T-helper 22 cell (primary cell): ENCODE measurements around the gene QRICH2.
"Not testable (repeated sequence)": the region's sequence is repeated elsewhere in the genome, so short reads cannot be mapped to it uniquely, and the experiment has no call there.

ENCODE experiments used
- DNase-seq: peaks from one replicate; pipeline ENCODE4 v3.0.0-alpha.2; 2020; ENCODE audit warnings: low read depth

The QRICH2 gene

GRCh38 chr17:76246080-76247066 lies 61.7 kb downstream of the QRICH2 start:
- DNase-seq, result no peak

GRCh38 chr17:76244721-76245120 lies 63.4 kb downstream of the QRICH2 start:
- not testable (repeated sequence) for DNase-seq

GRCh38 chr17:76243826-76244679 lies 64.0 kb downstream of the QRICH2 start:
- DNase-seq, result no peak

GRCh38 chr17:76241691-76242255 lies 66.3 kb downstream of the QRICH2 start:
- DNase-seq, result no peak

- DNase-seq, result no peak
These were observed 66.9 kb downstream of the QRICH2 start for GRCh38 chr17:76241204-76241538.

GRCh38 chr17:76240461-76241203 lies 67.4 kb downstream of the QRICH2 start, which contains the start of gene RNF157:
TSS of gene RNF157 (minus strand) at chr17:76240493. CDS start at chr17:76240240, 253 bp downstream.
- DNase-seq, result peak; percentile 62

GRCh38 chr17:76239538-76240274 lies 68.4 kb downstream of the QRICH2 start:
- no peak for DNase-seq

GRCh38 chr17:76238847-76239537 lies 69.1 kb downstream of the QRICH2 start:
- DNase-seq, result no peak

GRCh38 chr17:76237859-76238313 lies 70.2 kb downstream of the QRICH2 start:
- DNase-seq, result no peak

GRCh38 chr17:76236603-76237002 lies 71.5 kb downstream of the QRICH2 start:
- DNase-seq, result no peak

- no peak for DNase-seq
These were observed 72.2 kb downstream of the QRICH2 start for GRCh38 chr17:76235883-76236282.

- DNase-seq, result no peak
These were observed 73.8 kb downstream of the QRICH2 start for GRCh38 chr17:76234354-76234679.

- DNase-seq, result no peak
These were observed 74.3 kb downstream of the QRICH2 start for GRCh38 chr17:76233588-76234353.

- DNase-seq, result no peak
These were observed 75.7 kb downstream of the QRICH2 start for GRCh38 chr17:76232342-76232741.

GRCh38 chr17:76226749-76227148 lies 81.3 kb downstream of the QRICH2 start:
- DNase-seq, result not testable (repeated sequence)

GRCh38 chr17:76225373-76226086 lies 82.5 kb downstream of the QRICH2 start:
- DNase-seq, result not testable (repeated sequence)
